ENCODE data around the gene MRAS.

DNA sequence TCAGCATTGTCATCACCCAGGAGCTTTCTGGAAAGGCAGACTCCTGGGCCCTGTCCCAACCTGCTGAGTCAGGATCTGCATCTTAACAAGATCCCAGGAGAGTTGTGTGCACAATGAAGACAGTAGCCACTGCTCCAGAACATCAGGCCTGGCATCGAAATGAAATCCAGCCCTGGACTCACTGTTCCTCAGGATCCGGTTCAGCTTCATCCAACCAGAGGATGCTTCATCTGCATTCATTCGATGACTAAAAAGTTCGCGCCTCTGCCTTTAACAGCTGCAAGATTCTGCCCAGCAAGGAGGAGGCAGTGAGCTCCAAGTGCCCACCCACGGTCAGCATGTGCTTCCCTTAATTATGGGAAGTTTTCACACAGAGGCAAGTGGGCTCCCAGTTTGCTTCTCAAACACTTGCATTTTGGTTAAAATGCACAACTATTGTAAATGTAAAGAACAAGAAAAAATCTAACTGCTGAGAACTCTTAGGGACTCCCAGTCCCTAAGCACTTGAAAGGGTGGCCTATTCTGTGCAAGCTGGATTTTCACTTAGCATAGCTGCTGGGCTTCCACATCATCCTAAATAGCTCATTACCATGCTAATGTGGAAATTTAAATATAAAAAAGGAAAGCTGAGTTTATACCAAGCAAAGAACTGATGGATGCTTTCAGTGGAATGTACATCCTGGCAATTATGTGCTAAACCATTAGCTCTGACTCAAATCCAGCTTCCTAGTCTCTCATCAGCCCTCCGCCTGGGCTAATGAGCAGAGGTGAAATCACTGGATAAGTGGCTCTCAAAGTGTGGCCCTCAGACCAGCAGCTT is 60.6 kb downstream of the MRAS start:
- TF ChIP-seq POLR2A (IDR thresholded peaks at IDR 0.05; ENCODE audit: low read length) (no peak), GATA1 (IDR thresholded peaks at IDR 0.05; ENCODE audit: low read depth, low read length) (no peak)

All from erythroblast (primary cell).